ENCODE data around the gene EXOC3L1.

- TF ChIP-seq, protein P1, sequence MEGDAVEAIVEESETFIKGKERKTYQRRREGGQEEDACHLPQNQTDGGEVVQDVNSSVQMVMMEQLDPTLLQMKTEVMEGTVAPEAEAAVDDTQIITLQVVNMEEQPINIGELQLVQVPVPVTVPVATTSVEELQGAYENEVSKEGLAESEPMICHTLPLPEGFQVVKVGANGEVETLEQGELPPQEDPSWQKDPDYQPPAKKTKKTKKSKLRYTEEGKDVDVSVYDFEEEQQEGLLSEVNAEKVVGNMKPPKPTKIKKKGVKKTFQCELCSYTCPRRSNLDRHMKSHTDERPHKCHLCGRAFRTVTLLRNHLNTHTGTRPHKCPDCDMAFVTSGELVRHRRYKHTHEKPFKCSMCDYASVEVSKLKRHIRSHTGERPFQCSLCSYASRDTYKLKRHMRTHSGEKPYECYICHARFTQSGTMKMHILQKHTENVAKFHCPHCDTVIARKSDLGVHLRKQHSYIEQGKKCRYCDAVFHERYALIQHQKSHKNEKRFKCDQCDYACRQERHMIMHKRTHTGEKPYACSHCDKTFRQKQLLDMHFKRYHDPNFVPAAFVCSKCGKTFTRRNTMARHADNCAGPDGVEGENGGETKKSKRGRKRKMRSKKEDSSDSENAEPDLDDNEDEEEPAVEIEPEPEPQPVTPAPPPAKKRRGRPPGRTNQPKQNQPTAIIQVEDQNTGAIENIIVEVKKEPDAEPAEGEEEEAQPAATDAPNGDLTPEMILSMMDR (IDR thresholded peaks at IDR 0.05 in 4 of 5, conservative IDR thresholded peaks at IDR 0.05 in 1 of 5) = no peak
- TF ChIP-seq POLR2A (IDR thresholded peaks at IDR 0.05) = no peak
Measured at GRCh38 chr16:67238278-67238575, 48.3 kb upstream of the EXOC3L1 start.

Measured in gastrocnemius medialis (tissue), 4 donors.